ENCODE data around the gene PNRC2. TPM values are rescaled to one million over a fixed set of nuclear protein-coding genes. Genes with fewer than 3 reads are reported as not detected.

Gene PNRC2
- total and polyA plus RNA-seq, 10 of the 15 experiments (the other 5 are each of a cell fraction or from before 2014, with no cell fraction given): 106 to 205 (median 163) TPM

- TF ChIP-seq MEF2B (IDR thresholded peaks at IDR 0.05; ENCODE audit: partially characterized antibody, poor library complexity, severe bottlenecking) (peak; percentile 41), MLLT1 (IDR thresholded peaks at IDR 0.05) (peak; percentile 36; the same call in 1 of the 2 replicates), POU2F2 (IDR thresholded peaks at IDR 0.05; ENCODE audit: borderline replicate concordance, low read depth, low read length) (peak; percentile 82; the same call in 2 of the 3 replicates), ESRRA (IDR thresholded peaks at IDR 0.05; ENCODE audit: low read length) (no peak), KLF5 (IDR thresholded peaks at IDR 0.05; ENCODE audit: partially characterized antibody) (no peak), CHD2 (IDR thresholded peaks at IDR 0.05; ENCODE audit: borderline replicate concordance, low read depth, low read length) (peak; percentile 72; the same call in 1 of the 2 replicates), FOS (IDR thresholded peaks at IDR 0.05; ENCODE audit: borderline replicate concordance, extremely low read depth, insufficient read length) (no peak), E2F8 (IDR thresholded peaks at IDR 0.05; ENCODE audit: low read depth, partially characterized antibody) (no peak), CBFB (IDR thresholded peaks at IDR 0.05; ENCODE audit: low read depth) (peak; percentile 83), PKNOX1 (IDR thresholded peaks at IDR 0.05) (peak; percentile 96), BCL11A (IDR thresholded peaks at IDR 0.05; ENCODE audit: low read depth, low read length) (peak; percentile 61; the same call in 1 of the 2 replicates), ZBTB11 (CRISPR knock-in tag; IDR thresholded peaks at IDR 0.05) (no peak), GATAD2B (conservative IDR thresholded peaks at IDR 0.05; ENCODE audit: low read depth) (peak; percentile 78), TCF7 (IDR thresholded peaks at IDR 0.05; ENCODE audit: borderline replicate concordance) (peak; percentile 57; the same call in 1 of the 2 replicates), NFIC (IDR thresholded peaks at IDR 0.05; ENCODE audit: low read depth, low read length) (0 out of 2 replicates have a peak, but pooled peaks have one; percentile 12), ETV6 (conservative IDR thresholded peaks at IDR 0.05 in 1 of 2, IDR thresholded peaks at IDR 0.05 in 1 of 2; ENCODE audit: borderline replicate concordance in 1 of 2, low read depth in 1 of 2) (peak in 1 of 2 experiments; percentile 75; a peak in 2 of 4 replicates), ATF3 (IDR thresholded peaks at IDR 0.05; ENCODE audit: borderline replicate concordance, extremely low read depth, low read depth, low read length) (no peak), POLR2A (IDR thresholded peaks at IDR 0.05; ENCODE audit: low read depth, low read length) (peak; percentile 68), FOXM1 (IDR thresholded peaks at IDR 0.05; ENCODE audit: low read depth, low read length) (peak; percentile 60; the same call in 1 of the 2 replicates), SIX5 (IDR thresholded peaks at IDR 0.05; ENCODE audit: low read depth, low read length, severe bottlenecking) (no peak)
Measured at GRCh38 chr1:23958810-23959460, 693 bp upstream of the PNRC2 start (continued).
